HepG2 (cell line): ENCODE measurements around the gene PSMG1. TPM values are rescaled to one million over a fixed set of nuclear protein-coding genes. Genes with fewer than 3 reads are reported as not detected.

ENCODE experiments used
- ATAC-seq: fragments of 200-7000 bp; cut with Tn5 transposase; 3 replicates; pipeline ENCODE4 v1.9.1; 2020; ENCODE audit warnings: mild to moderate bottlenecking, moderate library complexity
- BruUV-seq: library from RNA; stranded (reverse); fragments of 400-500 nt; replicated peaks from 2 replicates; lab custom pipeline; 2021; lab: Mats Ljungman, UMichigan
- CTCF ChIA-PET: fragments of 300-600 bp; formaldehyde crosslinking; extraction: SDS; loops from one replicate; lab custom pipeline; 2021; ENCODE audit warnings: low total read pairs, inconsistent platforms, low intra/inter-chr PET ratio; lab: Yijun Ruan, JAX
- POLR2A ChIA-PET: fragments of 350-600 bp; sonication (Branson Sonifier 250); formaldehyde crosslinking; loops from one replicate; lab custom pipeline; 2020; ENCODE audit warnings: antibody characterized with exemption, inconsistent platforms; lab: Yijun Ruan, JAX
- DNase-seq: peaks from one replicate; pipeline ENCODE4 v3.0.0-alpha.2; 2015; ENCODE audit warnings: low spot score
- FAIRE-seq: peaks from 3 replicates; lab custom pipeline; 2011; peaks lifted over from hg19 to GRCh38; lab: Jason Lieb, UNC
- H2AFZ ChIP-seq: one replicate; pipeline ENCODE4 v1.6.1; 2011; ENCODE audit warnings: low read length, inconsistent platforms
- H3K27ac ChIP-seq: fragments of 300-600 bp; 3 replicates; pipeline ENCODE4 v1.8.0; 2011; ENCODE audit warnings: mixed run types, mild to moderate bottlenecking, mixed read lengths, low read length, inconsistent platforms; ENCODE audit not compliant: insufficient read depth; ENCODE audit errors: extremely low read length
- H3K27me3 ChIP-seq, 2 experiments: fragments of 200-600 bp in 1 of 2; 2 replicates in 1 of 2; 3 replicates in 1 of 2; pipeline versions ENCODE4 v1.6.0 to v1.8.0; 2011; ENCODE audit warnings: low read length in 2 of 2, mild to moderate bottlenecking in 2 of 2, moderate library complexity in 2 of 2, inconsistent platforms in 1 of 2; ENCODE audit not compliant: insufficient read depth in 2 of 2, control insufficient read depth in 1 of 2
- H3K36me3 ChIP-seq, 2 experiments: fragments of 200-600 bp in 1 of 2; replicated peaks in 1 of 2; 2 replicates in 1 of 2; 3 replicates in 1 of 2; pipeline versions ENCODE4 v1.5.1 to v1.8.0; 2011; ENCODE audit warnings: low read length in 2 of 2, inconsistent platforms in 1 of 2; ENCODE audit not compliant: insufficient read depth in 2 of 2, control insufficient read depth in 1 of 2
- H3K4me1 ChIP-seq: 2 replicates; pipeline ENCODE4 v1.5.1; 2012; ENCODE audit warnings: low read length, inconsistent platforms; ENCODE audit not compliant: insufficient read depth
- H3K4me2 ChIP-seq: 2 replicates; pipeline ENCODE4 v1.6.0; 2011; ENCODE audit warnings: low read depth, low read length, inconsistent platforms
- H3K4me3 ChIP-seq, 3 experiments: fragments of 200-600 bp in 1 of 3; sonication (generic), shearing (Covaris generic) in 1 of 3; replicated peaks in 1 of 3; 2 replicates each; pipeline ENCODE4 v1.5.1; 2011 to 2016; ENCODE audit warnings: low read length in 3 of 3, inconsistent platforms in 2 of 3, low read depth in 2 of 3, mild to moderate bottlenecking in 2 of 3, control low read depth in 1 of 3, mixed read lengths in 1 of 3; ENCODE audit not compliant: insufficient read depth in 1 of 3
- H3K79me2 ChIP-seq: one replicate; pipeline ENCODE4 v1.6.1; 2011; ENCODE audit warnings: low read length, inconsistent platforms; ENCODE audit not compliant: insufficient read depth
- H3K9ac ChIP-seq: 2 replicates; pipeline ENCODE4 v1.6.0; 2011; ENCODE audit warnings: mild to moderate bottlenecking, low read depth, low read length, inconsistent platforms; ENCODE audit not compliant: insufficient read depth
- H3K9me3 ChIP-seq: 2 replicates; pipeline ENCODE4 v1.5.1; 2012; ENCODE audit warnings: mild to moderate bottlenecking, low read length
- H4K20me1 ChIP-seq: 2 replicates; pipeline ENCODE4 v1.6.0; 2011; ENCODE audit warnings: inconsistent platforms, mild to moderate bottlenecking, low read length, moderate library complexity; ENCODE audit not compliant: insufficient read depth
- CCAR2 ChIP-seq: fragments of 200-400 bp; formaldehyde crosslinking; optimal IDR thresholded peaks from 2 replicates; pipeline ENCODE3; 2018; ENCODE audit warnings: low read depth, mild to moderate bottlenecking, low read length, moderate library complexity
- FOXO1 ChIP-seq: sonication (generic); formaldehyde crosslinking; IDR thresholded peaks from 2 replicates; pipeline ENCODE4 v1.4.0; 2020; ENCODE audit warnings: missing genetic modification reagents
- HDAC6 ChIP-seq: fragments of 200-600 bp; sonication (generic); IDR thresholded peaks from 2 replicates; pipeline ENCODE4 v1.7.0; 2017; ENCODE audit warnings: mild to moderate bottlenecking, antibody characterized with exemption, low read length, low read depth
- IKZF4 ChIP-seq: sonication (generic); formaldehyde crosslinking; IDR thresholded peaks from 2 replicates; pipeline ENCODE4 v1.5.1; 2020; ENCODE audit warnings: borderline replicate concordance, mild to moderate bottlenecking, low read depth, missing genetic modification reagents; ENCODE audit errors: not compliant biosample characterization
- KAT2B ChIP-seq: fragments of 150-350 bp; IDR thresholded peaks from 2 replicates; pipeline ENCODE4 v1.6.1; 2014; ENCODE audit warnings: low read depth, low read length, borderline replicate concordance
- SRSF4 ChIP-seq: fragments of 200-400 bp; formaldehyde crosslinking; IDR thresholded peaks from one replicate; pipeline ENCODE4 v1.6.1; 2018; ENCODE audit warnings: mild to moderate bottlenecking, low read depth, low read length, moderate library complexity; ENCODE audit not compliant: poor library complexity, severe bottlenecking
- TBX2 ChIP-seq: sonication (generic); formaldehyde crosslinking; IDR thresholded peaks from 2 replicates; pipeline ENCODE4 v1.5.0; 2020; ENCODE audit warnings: missing genetic modification reagents, mild to moderate bottlenecking, borderline replicate concordance
- ZNF251 ChIP-seq: sonication (generic); formaldehyde crosslinking; IDR thresholded peaks from 2 replicates; pipeline ENCODE4 v1.9.0; 2021; ENCODE audit warnings: mild to moderate bottlenecking, missing genetic modification reagents
- ZNF263 ChIP-seq: sonication (generic); formaldehyde crosslinking; IDR thresholded peaks from 2 replicates; pipeline ENCODE4 v1.4.0; 2020; ENCODE audit warnings: missing genetic modification reagents
- ZNF782 ChIP-seq: sonication (generic); formaldehyde crosslinking; IDR thresholded peaks from 2 replicates; pipeline ENCODE4 v1.4.0; 2020; ENCODE audit warnings: missing genetic modification reagents, mild to moderate bottlenecking, borderline replicate concordance
- ZNF878 ChIP-seq: sonication (generic); formaldehyde crosslinking; IDR thresholded peaks from 2 replicates; pipeline ENCODE4 v1.8.1; 2023; ENCODE audit warnings: mild to moderate bottlenecking, missing genetic modification reagents, moderate library complexity
- WGBS: methylation state at CpG from one replicate; pipeline ENCODE4 v1.1.6; 2017; ENCODE audit warnings: low lambda C conversion rate; 5-methylcytosine and 5-hydroxymethylcytosine counted together
- in situ Hi-C: cut with HindIII; loops from 2 replicates; pipeline ENCODE4 v1.10.0; 2017; ENCODE audit warnings: low pct_unique_long_range_greater_than_20kb; ENCODE audit not compliant: extremely low pct_ligation_motif_present
- intact Hi-C: fragments of 100-400 bp; cut with micrococcal nuclease; formaldehyde crosslinking; loops from one replicate; pipeline ENCODE4 v1.10.0; 2022; ENCODE audit not compliant: unreplicated experiment
- polyA plus RNA-seq, 8 experiments: library from polyadenylated mRNA; depleted of rRNA in 3 of 8; stranded (reverse) in 7 of 8; unstranded in 1 of 8; fragments of >200 nt; fragmentation: Illumina TruSeq in 4 of 8; extraction: Trizol in 4 of 8; gene quantifications; 2 replicates each; pipeline versions ENCODE4 v1.2.1 to v1.2.3, GENCODE V29; 2011 to 2016; ENCODE audit warnings: low read depth in 4 of 8, missing spikeins in 1 of 8, mixed read lengths in 1 of 8; ENCODE audit not compliant: insufficient read depth in 1 of 8
- total RNA-seq, 5 experiments: library from RNA; depleted of rRNA; stranded (reverse); fragments of >200 nt; fragmentation: Illumina TruSeq; extraction: Trizol; gene quantifications; 2 replicates each; pipeline ENCODE4 v1.2.3, GENCODE V29; 2016; ENCODE audit warnings: low read depth in 1 of 5
- TF ChIP-seq, protein P1 (sequence below): fragments of 450-650 bp; IDR thresholded peaks from 2 replicates; pipeline ENCODE4 v1.6.1; 2016
- TF ChIP-seq, protein P2 (sequence below): sonication (generic); formaldehyde crosslinking; IDR thresholded peaks from 2 replicates; pipeline ENCODE4 v1.5.1; 2020; ENCODE audit warnings: mild to moderate bottlenecking, moderate library complexity, missing genetic modification reagents
- TF ChIP-seq, protein P3 (sequence below): IDR thresholded peaks from 2 replicates; pipeline ENCODE4 v1.6.1; 2012; ENCODE audit warnings: low read length, improper control_type of control experiment
- TF ChIP-seq, protein P4 (sequence below): sonication (generic); formaldehyde crosslinking; IDR thresholded peaks from 2 replicates; pipeline ENCODE4 v1.5.0; 2020; ENCODE audit warnings: mild to moderate bottlenecking, missing genetic modification reagents

The PSMG1 gene
- total and polyA plus RNA-seq, 2 of the 13 experiments (the other 11 are each of a cell fraction or from before 2014, with no cell fraction given) = 63.6 to 173 TPM

DNA sequence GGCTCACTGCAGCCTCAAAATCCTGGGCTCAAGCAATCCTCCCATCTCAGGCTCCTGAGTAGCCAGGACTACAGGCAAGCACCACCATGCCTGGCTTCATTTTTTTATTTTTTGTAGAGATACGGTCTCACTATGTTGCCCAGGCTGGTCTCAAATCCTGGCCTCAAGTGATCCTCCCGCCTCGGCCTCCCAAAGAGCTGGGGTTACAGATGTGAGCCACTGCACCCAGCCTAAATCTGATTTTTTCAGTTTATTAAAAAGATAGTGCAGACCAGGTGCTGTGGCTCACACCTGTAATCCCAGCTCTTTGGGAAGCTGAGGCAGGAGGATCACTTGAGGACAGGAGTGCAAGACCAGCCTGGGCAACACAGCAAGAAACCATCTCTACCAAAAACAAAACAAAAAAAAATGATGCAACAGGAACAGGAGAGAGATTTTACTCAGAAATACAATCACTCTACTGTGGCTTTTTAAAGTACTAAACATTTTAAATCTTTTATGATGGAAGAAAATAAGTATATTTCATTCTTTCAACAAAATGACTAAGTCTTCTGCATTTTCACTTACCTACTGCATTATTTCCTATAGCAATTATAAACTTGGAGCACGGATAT lies 1.9 kb downstream of the PSMG1 start:
- in situ Hi-C loops = no loop called here
- FAIRE-seq (no peak), ATAC-seq (no peak), DNase-seq (no peak)
- Histone ChIP-seq H4K20me1 (peaks cover 6% of the 10 kb centered on the region), H3K36me3 (peaks cover 5 to 37% of the 10 kb centered on the region in 2 experiments; a peak in 4 of 5 replicates), H3K27ac (no peak overlapping the region), H3K4me3 (peak overlapping the region; percentile 91 to 96 (median 92); a peak in 5 of 6 replicates), H3K4me2 (peak overlapping the region; percentile 95), H3K9me3 (no peaks in the 10 kb centered on the region), H3K4me1 (peaks cover 32% of the 10 kb centered on the region), H3K79me2 (peaks cover 41% of the 10 kb centered on the region), H3K9ac (peak overlapping the region; percentile 99; the same call in 1 of the 2 replicates), H2AFZ (no peak overlapping the region), H3K27me3 (no peaks in the 10 kb centered on the region; a peak in 1 of 5 replicates)
- intact Hi-C loops = no loop called here
- WGBS = 76% methylated on average over 4 of the region's 4 CpGs
- no TSS peak for BruUV-seq
- ChIA-PET CTCF (no interaction called here), POLR2A (no interaction called here)
- TF ChIP-seq CCAR2 (no peak), SRSF4 (no peak), IKZF4 (CRISPR knock-in tag) (no peak), KAT2B (no peak), ZNF263 (CRISPR knock-in tag) (peak; percentile 63), TBX2 (CRISPR knock-in tag) (no peak), HDAC6 (no peak), ZNF782 (CRISPR knock-in tag) (no peak), ZNF878 (CRISPR knock-in tag) (no peak), FOXO1 (CRISPR knock-in tag) (no peak), ZNF251 (CRISPR knock-in tag) (no peak)
- TF ChIP-seq, protein P1, sequence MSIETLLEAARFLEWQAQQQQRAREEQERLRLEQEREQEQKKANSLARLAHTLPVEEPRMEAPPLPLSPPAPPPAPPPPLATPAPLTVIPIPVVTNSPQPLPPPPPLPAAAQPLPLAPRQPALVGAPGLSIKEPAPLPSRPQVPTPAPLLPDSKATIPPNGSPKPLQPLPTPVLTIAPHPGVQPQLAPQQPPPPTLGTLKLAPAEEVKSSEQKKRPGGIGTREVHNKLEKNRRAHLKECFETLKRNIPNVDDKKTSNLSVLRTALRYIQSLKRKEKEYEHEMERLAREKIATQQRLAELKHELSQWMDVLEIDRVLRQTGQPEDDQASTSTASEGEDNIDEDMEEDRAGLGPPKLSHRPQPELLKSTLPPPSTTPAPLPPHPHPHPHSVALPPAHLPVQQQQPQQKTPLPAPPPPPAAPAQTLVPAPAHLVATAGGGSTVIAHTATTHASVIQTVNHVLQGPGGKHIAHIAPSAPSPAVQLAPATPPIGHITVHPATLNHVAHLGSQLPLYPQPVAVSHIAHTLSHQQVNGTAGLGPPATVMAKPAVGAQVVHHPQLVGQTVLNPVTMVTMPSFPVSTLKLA = no peak
- TF ChIP-seq, protein P2, sequence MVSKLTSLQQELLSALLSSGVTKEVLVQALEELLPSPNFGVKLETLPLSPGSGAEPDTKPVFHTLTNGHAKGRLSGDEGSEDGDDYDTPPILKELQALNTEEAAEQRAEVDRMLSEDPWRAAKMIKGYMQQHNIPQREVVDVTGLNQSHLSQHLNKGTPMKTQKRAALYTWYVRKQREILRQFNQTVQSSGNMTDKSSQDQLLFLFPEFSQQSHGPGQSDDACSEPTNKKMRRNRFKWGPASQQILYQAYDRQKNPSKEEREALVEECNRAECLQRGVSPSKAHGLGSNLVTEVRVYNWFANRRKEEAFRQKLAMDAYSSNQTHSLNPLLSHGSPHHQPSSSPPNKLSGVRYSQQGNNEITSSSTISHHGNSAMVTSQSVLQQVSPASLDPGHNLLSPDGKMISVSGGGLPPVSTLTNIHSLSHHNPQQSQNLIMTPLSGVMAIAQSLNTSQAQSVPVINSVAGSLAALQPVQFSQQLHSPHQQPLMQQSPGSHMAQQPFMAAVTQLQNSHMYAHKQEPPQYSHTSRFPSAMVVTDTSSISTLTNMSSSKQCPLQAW (CRISPR knock-in tag) = no peak
- TF ChIP-seq, protein P3, sequence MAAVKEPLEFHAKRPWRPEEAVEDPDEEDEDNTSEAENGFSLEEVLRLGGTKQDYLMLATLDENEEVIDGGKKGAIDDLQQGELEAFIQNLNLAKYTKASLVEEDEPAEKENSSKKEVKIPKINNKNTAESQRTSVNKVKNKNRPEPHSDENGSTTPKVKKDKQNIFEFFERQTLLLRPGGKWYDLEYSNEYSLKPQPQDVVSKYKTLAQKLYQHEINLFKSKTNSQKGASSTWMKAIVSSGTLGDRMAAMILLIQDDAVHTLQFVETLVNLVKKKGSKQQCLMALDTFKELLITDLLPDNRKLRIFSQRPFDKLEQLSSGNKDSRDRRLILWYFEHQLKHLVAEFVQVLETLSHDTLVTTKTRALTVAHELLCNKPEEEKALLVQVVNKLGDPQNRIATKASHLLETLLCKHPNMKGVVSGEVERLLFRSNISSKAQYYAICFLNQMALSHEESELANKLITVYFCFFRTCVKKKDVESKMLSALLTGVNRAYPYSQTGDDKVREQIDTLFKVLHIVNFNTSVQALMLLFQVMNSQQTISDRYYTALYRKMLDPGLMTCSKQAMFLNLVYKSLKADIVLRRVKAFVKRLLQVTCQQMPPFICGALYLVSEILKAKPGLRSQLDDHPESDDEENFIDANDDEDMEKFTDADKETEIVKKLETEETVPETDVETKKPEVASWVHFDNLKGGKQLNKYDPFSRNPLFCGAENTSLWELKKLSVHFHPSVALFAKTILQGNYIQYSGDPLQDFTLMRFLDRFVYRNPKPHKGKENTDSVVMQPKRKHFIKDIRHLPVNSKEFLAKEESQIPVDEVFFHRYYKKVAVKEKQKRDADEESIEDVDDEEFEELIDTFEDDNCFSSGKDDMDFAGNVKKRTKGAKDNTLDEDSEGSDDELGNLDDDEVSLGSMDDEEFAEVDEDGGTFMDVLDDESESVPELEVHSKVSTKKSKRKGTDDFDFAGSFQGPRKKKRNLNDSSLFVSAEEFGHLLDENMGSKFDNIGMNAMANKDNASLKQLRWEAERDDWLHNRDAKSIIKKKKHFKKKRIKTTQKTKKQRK = no peak
- TF ChIP-seq, protein P4, sequence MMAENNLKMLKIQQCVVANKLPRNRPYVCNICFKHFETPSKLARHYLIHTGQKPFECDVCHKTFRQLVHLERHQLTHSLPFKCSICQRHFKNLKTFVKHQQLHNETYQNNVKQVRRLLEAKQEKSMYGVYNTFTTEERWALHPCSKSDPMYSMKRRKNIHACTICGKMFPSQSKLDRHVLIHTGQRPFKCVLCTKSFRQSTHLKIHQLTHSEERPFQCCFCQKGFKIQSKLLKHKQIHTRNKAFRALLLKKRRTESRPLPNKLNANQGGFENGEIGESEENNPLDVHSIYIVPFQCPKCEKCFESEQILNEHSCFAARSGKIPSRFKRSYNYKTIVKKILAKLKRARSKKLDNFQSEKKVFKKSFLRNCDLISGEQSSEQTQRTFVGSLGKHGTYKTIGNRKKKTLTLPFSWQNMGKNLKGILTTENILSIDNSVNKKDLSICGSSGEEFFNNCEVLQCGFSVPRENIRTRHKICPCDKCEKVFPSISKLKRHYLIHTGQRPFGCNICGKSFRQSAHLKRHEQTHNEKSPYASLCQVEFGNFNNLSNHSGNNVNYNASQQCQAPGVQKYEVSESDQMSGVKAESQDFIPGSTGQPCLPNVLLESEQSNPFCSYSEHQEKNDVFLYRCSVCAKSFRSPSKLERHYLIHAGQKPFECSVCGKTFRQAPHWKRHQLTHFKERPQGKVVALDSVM (CRISPR knock-in tag) = peak; percentile 58; the same call in 1 of the 2 replicates
